B cell (primary cell): ENCODE results near the gene LRIG1. TPM values are rescaled to one million over a fixed set of nuclear protein-coding genes. Genes with fewer than 3 reads are reported as not detected.

ENCODE experiments used
- ATAC-seq: fragments of 200-7000 bp; cut with Tn5 transposase; one replicate; pipeline ENCODE4 v1.10.0; 2021; ENCODE audit warnings: low read depth, mild to moderate bottlenecking, moderate number of reproducible peaks, moderate library complexity
- CTCF ChIA-PET: fragments of 350-600 bp; sonication (Branson Sonifier 250); formaldehyde crosslinking; loops from one replicate; lab custom pipeline; 2021; ENCODE audit warnings: antibody characterized with exemption, inconsistent platforms; lab: Charles Lee
- POLR2A ChIA-PET: fragments of 350-600 bp; sonication (Branson Sonifier 250); formaldehyde crosslinking; loops from one replicate; lab custom pipeline; 2021; ENCODE audit warnings: antibody characterized with exemption; lab: Charles Lee
- DNase-seq: peaks from one replicate; pipeline ENCODE4 v3.0.0; 2013
- H2AFZ ChIP-seq: 2 replicates; pipeline ENCODE4 v1.6.1; 2012; ENCODE audit warnings: mild to moderate bottlenecking, low read depth, low read length; ENCODE audit not compliant: insufficient read depth, poor library complexity, severe bottlenecking
- H3K27ac ChIP-seq, 2 donors: 1 replicate in 1 of 2; 2 replicates in 1 of 2; pipeline ENCODE4 v1.5.1; 2012 to 2013; ENCODE audit warnings: low read length in 2 of 2, mild to moderate bottlenecking in 2 of 2, moderate library complexity in 1 of 2
- H3K27me3 ChIP-seq, 4 experiments: fragments of 200-600 bp in 1 of 4; sonication (generic) in 1 of 4; replicated peaks in 1 of 4; 1 replicate in 2 of 4; 2 replicates in 2 of 4; pipeline versions ENCODE4 v1.6.1 to v1.7.0; 2013 to 2016; ENCODE audit warnings: low read length in 3 of 4, mild to moderate bottlenecking in 2 of 4, mixed read lengths in 1 of 4, moderate library complexity in 1 of 4; ENCODE audit not compliant: insufficient read depth in 4 of 4, control insufficient read depth in 3 of 4; ENCODE audit errors: control extremely low read depth in 1 of 4
- H3K36me3 ChIP-seq, 2 experiments: replicated peaks in 1 of 2; 1 replicate in 1 of 2; 2 replicates in 1 of 2; pipeline versions ENCODE4 v1.6.1 to v1.7.1; 2013; ENCODE audit warnings: low read length in 1 of 2; ENCODE audit not compliant: insufficient read depth in 2 of 2, control insufficient read depth in 1 of 2; ENCODE audit errors: control extremely low read depth in 1 of 2, extremely low read depth in 1 of 2
- H3K4me1 ChIP-seq, 2 donors: fragments of 200-600 bp in 1 of 2; sonication (generic) in 1 of 2; 1 replicate in 1 of 2; 2 replicates in 1 of 2; pipeline versions ENCODE4 v1.5.1 to v1.6.1; 2013 to 2017; ENCODE audit warnings: low read length in 2 of 2; ENCODE audit not compliant: control insufficient read depth in 2 of 2, insufficient read depth in 2 of 2
- H3K4me2 ChIP-seq: replicated peaks from 2 replicates; pipeline ENCODE3; 2012; ENCODE audit warnings: mild to moderate bottlenecking, low read depth, low read length; ENCODE audit not compliant: poor library complexity, severe bottlenecking
- H3K4me3 ChIP-seq, 5 experiments: fragments of 200-600 bp in 1 of 5; sonication (generic) in 1 of 5; 1 replicate in 3 of 5; 2 replicates in 2 of 5; pipeline versions ENCODE4 v1.5.1 to v1.7.0; 2011 to 2016; ENCODE audit warnings: low read length in 4 of 5, mild to moderate bottlenecking in 4 of 5, low read depth in 2 of 5, control low read depth in 1 of 5, moderate library complexity in 1 of 5; ENCODE audit not compliant: insufficient read depth in 1 of 5; ENCODE audit errors: control extremely low read depth in 1 of 5, extremely low read depth in 1 of 5
- H3K79me2 ChIP-seq: fragments of 200-600 bp; sonication (generic); one replicate; pipeline ENCODE4 v1.6.0; 2016; ENCODE audit warnings: low read length; ENCODE audit not compliant: control insufficient read depth, insufficient read depth
- H3K9ac ChIP-seq: fragments of 200-600 bp; sonication (generic); 2 replicates; pipeline ENCODE4 v1.6.1; 2017; ENCODE audit warnings: mild to moderate bottlenecking, low read length, moderate library complexity
- H3K9me3 ChIP-seq, 3 donors: one replicate each; pipeline versions ENCODE4 v1.6.1 to v1.7.1; 2013; ENCODE audit warnings: low read length in 2 of 3; ENCODE audit not compliant: control insufficient read depth in 2 of 3, insufficient read depth in 1 of 3; ENCODE audit errors: control extremely low read depth in 1 of 3
- H4K20me1 ChIP-seq: 2 replicates; pipeline ENCODE4 v1.6.0; 2012; ENCODE audit warnings: mild to moderate bottlenecking, low read length; ENCODE audit not compliant: insufficient read depth, control insufficient read depth, poor library complexity, severe bottlenecking
- H3K27ac Mint-ChIP-seq: one replicate; pipeline ENCODE4 v1.8.0; 2021; ENCODE audit warnings: mixed read lengths
- H3K27me3 Mint-ChIP-seq: one replicate; pipeline ENCODE4 v1.8.0; 2021; ENCODE audit warnings: mixed read lengths
- H3K4me1 Mint-ChIP-seq: one replicate; pipeline ENCODE4 v1.8.0; 2021; ENCODE audit warnings: mixed read lengths
- H3K4me3 Mint-ChIP-seq: one replicate; pipeline ENCODE4 v1.8.0; 2021; ENCODE audit warnings: mixed read lengths
- H3K9me3 Mint-ChIP-seq: one replicate; pipeline ENCODE4 v1.8.0; 2022; ENCODE audit warnings: mixed read lengths; ENCODE audit not compliant: insufficient read depth
- CTCF ChIP-seq: fragments of 200-600 bp; IDR thresholded peaks from one replicate; pipeline ENCODE4 v1.8.0; 2022; ENCODE audit warnings: antibody characterized with exemption, mild to moderate bottlenecking
- EZH2 ChIP-seq: IDR thresholded peaks from 2 replicates; pipeline ENCODE4 v1.6.1; 2012; ENCODE audit warnings: borderline replicate concordance, low read depth, mild to moderate bottlenecking, moderate library complexity, low read length; ENCODE audit not compliant: insufficient read depth, poor library complexity, severe bottlenecking
- WGBS: methylation state at CpG from one replicate; pipeline ENCODE4 v1.1.5; 2013; ENCODE audit warnings: missing lambda C conversion rate; ENCODE audit not compliant: insufficient coverage; 5-methylcytosine and 5-hydroxymethylcytosine counted together
- intact Hi-C: fragments of 100-400 bp; cut with micrococcal nuclease; formaldehyde crosslinking; loops from one replicate; pipeline ENCODE4 v1.10.0; 2022
- polyA plus RNA-seq: library from polyadenylated mRNA; depleted of rRNA; stranded (reverse); fragments of >200 nt; gene quantifications from 2 replicates; pipeline ENCODE4 v1.2.3, GENCODE V29; 2012
- total RNA-seq, 2 donors: library from RNA; stranded (reverse); fragments of 120-200 nt in 1 of 2; gene quantifications; 1 replicate in 1 of 2; 2 replicates in 1 of 2; pipeline versions ENCODE4 v1.2.3 to v1.2.4, GENCODE V29; 2013 to 2022

LRIG1 gene
- total and polyA plus RNA-seq, 2 donors (not counting 1 experiment from before 2014, with no cell fraction given): 9.2 to 12.4 TPM

GRCh38 chr3:66380200-66380932, 120.5 kb downstream of the LRIG1 start:
- Histone ChIP-seq H3K36me3 (peaks cover 4 to 79% of the 10 kb centered on the region in 2 experiments), H3K27me3 (no peaks in the 10 kb centered on the region), H3K9ac (no peak overlapping the region), H3K4me1 (no peaks in the 10 kb centered on the region), H3K27ac (no peak overlapping the region), H3K79me2 (no peaks in the 10 kb centered on the region), H3K4me3 (no peak overlapping the region), H4K20me1 (no peaks in the 10 kb centered on the region), H3K4me2 (no peak overlapping the region), H2AFZ (no peak overlapping the region), H3K9me3 (peaks cover 0 to 4% (median 4%) of the 10 kb centered on the region in 3 donors)
- WGBS: 95% methylated on average over 22 of the region's 26 CpGs
- intact Hi-C loops: no loop called here
- Mint-ChIP-seq H3K4me1 (no peaks in the 10 kb centered on the region), H3K4me3 (no peak overlapping the region), H3K9me3 (no peaks in the 10 kb centered on the region), H3K27me3 (no peaks in the 10 kb centered on the region), H3K27ac (no peak overlapping the region)
- ChIA-PET CTCF (interaction anchor here (2.3 to 5.6 kb wide), 2 partner anchors 12 to 27 kb away, joined by 5 to 17 read pairs; no protein-coding TSS in a partner anchor), POLR2A (no interaction called here)
- DNase-seq (no peak), ATAC-seq (no peak)
- TF ChIP-seq CTCF: no peak
- TF ChIP-seq EZH2: no peak

GRCh38 chr3:66379565-66379964, 121.3 kb downstream of the LRIG1 start:
- Mint-ChIP-seq H3K4me1 (no peaks in the 10 kb centered on the region), H3K27ac (no peak overlapping the region), H3K27me3 (no peaks in the 10 kb centered on the region), H3K9me3 (no peaks in the 10 kb centered on the region), H3K4me3 (no peak overlapping the region)
- Histone ChIP-seq H3K36me3 (peaks cover 4 to 73% of the 10 kb centered on the region in 2 experiments), H3K27me3 (no peaks in the 10 kb centered on the region), H3K79me2 (no peaks in the 10 kb centered on the region), H3K9ac (no peak overlapping the region), H3K9me3 (no peaks in the 10 kb centered on the region), H3K4me2 (no peak overlapping the region), H3K4me1 (no peaks in the 10 kb centered on the region), H3K4me3 (no peak overlapping the region), H3K27ac (no peak overlapping the region), H2AFZ (no peak overlapping the region), H4K20me1 (no peaks in the 10 kb centered on the region)
- intact Hi-C loops: no loop called here
- DNase-seq: no peak
- 97% methylated on average over 3 of the region's 9 CpGs for WGBS
- TF ChIP-seq EZH2 (no peak), CTCF (no peak)
- CTCF ChIA-PET: interaction anchor here (2.3 to 5.6 kb wide), 3 partner anchors 13 to 102 kb away, joined by 5 to 17 read pairs (median 10); no protein-coding TSS in a partner anchor
- ATAC-seq: no peak
- POLR2A ChIA-PET: no interaction called here
